Choroid plexus epithelial cell (primary cell): ENCODE results near the gene COL6A1.
A peak's percentile ranks its signal among the peaks of the same experiment; 100 is the strongest.
"Not testable (repeated sequence)": the region's sequence is repeated elsewhere in the genome, so short reads cannot be mapped to it uniquely, and the experiment has no call there.

Experiments used
- DNase-seq: peaks from one replicate; pipeline ENCODE4 v3.0.0-alpha.2; 2010; ENCODE audit warnings: low read depth
- H3K4me3 ChIP-seq: 2 replicates; pipeline ENCODE4 v1.5.1; 2011; ENCODE audit warnings: low read depth, mild to moderate bottlenecking, control low read depth, low read length, moderate library complexity
- CTCF ChIP-seq: conservative IDR thresholded peaks from 2 replicates; pipeline ENCODE4 v1.5.1; 2011; ENCODE audit warnings: low read depth, mild to moderate bottlenecking, control low read depth, inconsistent platforms, low read length, moderate library complexity

COL6A1 gene

GRCh38 chr21:45951676-45952075 is 29.9 kb upstream of the COL6A1 start:
- DNase-seq = no peak
- TF ChIP-seq CTCF = no peak
- H3K4me3 ChIP-seq = no peak overlapping the region

GRCh38 chr21:45952527-45952926 is 29.0 kb upstream of the COL6A1 start:
- DNase-seq, H3K4me3 ChIP-seq: not testable (repeated sequence)

GRCh38 chr21:45952974-45953373 is 28.6 kb upstream of the COL6A1 start:
- DNase-seq = no peak
- H3K4me3 ChIP-seq = no peak overlapping the region
- TF ChIP-seq CTCF = no peak

GRCh38 chr21:45954261-45954660 is 27.3 kb upstream of the COL6A1 start:
- H3K4me3 ChIP-seq = no peak overlapping the region
- peak; percentile 54 for TF ChIP-seq CTCF
- DNase-seq = peak; percentile 43

- no peak for TF ChIP-seq CTCF
- DNase-seq = no peak
- H3K4me3 ChIP-seq = no peak overlapping the region
Measured at GRCh38 chr21:45954921-45955320, 26.6 kb upstream of the COL6A1 start.

- no peak for TF ChIP-seq CTCF
- no peak overlapping the region for H3K4me3 ChIP-seq
- DNase-seq = no peak
Measured at GRCh38 chr21:45957551-45957950, 24.0 kb upstream of the COL6A1 start.

- TF ChIP-seq CTCF = no peak
- peak; percentile 47 for DNase-seq
Measured at GRCh38 chr21:45957981-45958600, 23.5 kb upstream of the COL6A1 start.

More at GRCh38 chr21:45957981-45958600, 23.5 kb upstream of the COL6A1 start:
- H3K4me3 ChIP-seq = no peak overlapping the region
